Thyroid gland (tissue), 4 donors: ENCODE data around the gene FRMD4A. TPM values are rescaled to one million over a fixed set of nuclear protein-coding genes. Genes with fewer than 3 reads are reported as not detected.

Source experiments
- DNase-seq, 2 donors: peaks; one replicate each; pipeline ENCODE4 v3.0.0-alpha.2; 2019
- H3K27ac ChIP-seq, 3 donors: fragments of 200-600 bp; sonication (generic); 1 replicate in 2 of 3; 2 replicates in 1 of 3; pipeline ENCODE4 v1.5.1; 2016 to 2019; ENCODE audit warnings: mild to moderate bottlenecking in 1 of 3, moderate library complexity in 1 of 3
- H3K27me3 ChIP-seq: fragments of 200-600 bp; sonication (generic); one replicate; pipeline ENCODE4 v1.5.1; 2019
- H3K36me3 ChIP-seq, 2 donors: fragments of 200-600 bp; sonication (generic); one replicate each; pipeline ENCODE4 v1.5.1; 2016 to 2019
- H3K4me1 ChIP-seq, 2 donors: fragments of 200-600 bp; sonication (generic); one replicate each; pipeline ENCODE4 v1.5.1; 2017 to 2019
- H3K4me3 ChIP-seq, 3 donors: fragments of 200-600 bp; sonication (generic); replicated peaks in 1 of 3; 1 replicate in 2 of 3; 2 replicates in 1 of 3; pipeline ENCODE4 v1.5.1; 2016; ENCODE audit warnings: mild to moderate bottlenecking in 1 of 3
- H3K9me3 ChIP-seq: fragments of 200-600 bp; sonication (generic); one replicate; pipeline ENCODE4 v1.5.1; 2017
- CTCF ChIP-seq, 6 experiments: fragments of 200-600 bp in 3 of 6; fragments of 450-650 bp in 3 of 6; sonication (generic) in 3 of 6; IDR thresholded peaks; one replicate each; pipeline ENCODE4 v1.5.1; 2016 to 2019; ENCODE audit warnings: antibody characterized with exemption in 6 of 6, mild to moderate bottlenecking in 2 of 6, inconsistent platforms in 1 of 6, moderate library complexity in 1 of 6
- POLR2A ChIP-seq, 2 donors: fragments of 450-650 bp; IDR thresholded peaks; one replicate each; pipeline ENCODE4 v1.6.1; 2017; ENCODE audit warnings: antibody characterized with exemption in 2 of 2, mild to moderate bottlenecking in 2 of 2, moderate library complexity in 1 of 2
- WGBS, 2 donors: methylation state at CpG; one replicate each; pipeline ENCODE4 v1.1.5; 2017; 5-methylcytosine and 5-hydroxymethylcytosine counted together
- intact Hi-C: fragments of 100-400 bp; cut with DNase I; formaldehyde crosslinking; loops from one replicate; pipeline ENCODE4 v1.15.1; 2023
- total RNA-seq, 4 donors: library from RNA; depleted of rRNA; stranded (reverse); fragments of >200 nt; gene quantifications; one replicate each; pipeline ENCODE4 v1.2.3, GENCODE V29; 2016

FRMD4A gene
- total RNA-seq, 4 donors from 2014 or later, result 10.6 to 18.6 (median 16.3) TPM

- no peaks in the 10 kb centered on the region for H3K27me3 ChIP-seq
- no peak for DNase-seq
- TF ChIP-seq CTCF (IDR thresholded peaks at IDR 0.05), result no peak
- TF ChIP-seq POLR2A (IDR thresholded peaks at IDR 0.05), result no peak
- no peaks in the 10 kb centered on the region for H3K9me3 ChIP-seq
- peaks cover 0 to 4% of the 10 kb centered on the region in 2 donors for H3K4me1 ChIP-seq
- intact Hi-C loops, result no loop called here
- no peak overlapping the region for H3K4me3 ChIP-seq
- WGBS, 2 donors, result 71 to 95% methylated on average over 2 of the region's 2 CpGs
- H3K36me3 ChIP-seq, result peaks cover 3 to 11% of the 10 kb centered on the region in 2 donors
- H3K27ac ChIP-seq, result no peak overlapping the region
Measured at GRCh38 chr10:13621931-13622330, 708.8 kb downstream of the FRMD4A start.

- no peak overlapping the region for H3K4me3 ChIP-seq
- 80 to 85% methylated on average over 4 of the region's 4 CpGs for WGBS, 2 donors
- H3K27me3 ChIP-seq, result no peaks in the 10 kb centered on the region
- DNase-seq, result no peak
- no peaks in the 10 kb centered on the region for H3K9me3 ChIP-seq
- intact Hi-C loops, result no loop called here
- TF ChIP-seq CTCF (IDR thresholded peaks at IDR 0.05) (no peak), POLR2A (IDR thresholded peaks at IDR 0.05) (no peak)
- H3K4me1 ChIP-seq, result no peaks in the 10 kb centered on the region
- H3K36me3 ChIP-seq, result peaks cover 11 to 19% of the 10 kb centered on the region in 2 donors
- no peak overlapping the region for H3K27ac ChIP-seq
Measured at GRCh38 chr10:13617116-13617515, 713.6 kb downstream of the FRMD4A start.

DNA sequence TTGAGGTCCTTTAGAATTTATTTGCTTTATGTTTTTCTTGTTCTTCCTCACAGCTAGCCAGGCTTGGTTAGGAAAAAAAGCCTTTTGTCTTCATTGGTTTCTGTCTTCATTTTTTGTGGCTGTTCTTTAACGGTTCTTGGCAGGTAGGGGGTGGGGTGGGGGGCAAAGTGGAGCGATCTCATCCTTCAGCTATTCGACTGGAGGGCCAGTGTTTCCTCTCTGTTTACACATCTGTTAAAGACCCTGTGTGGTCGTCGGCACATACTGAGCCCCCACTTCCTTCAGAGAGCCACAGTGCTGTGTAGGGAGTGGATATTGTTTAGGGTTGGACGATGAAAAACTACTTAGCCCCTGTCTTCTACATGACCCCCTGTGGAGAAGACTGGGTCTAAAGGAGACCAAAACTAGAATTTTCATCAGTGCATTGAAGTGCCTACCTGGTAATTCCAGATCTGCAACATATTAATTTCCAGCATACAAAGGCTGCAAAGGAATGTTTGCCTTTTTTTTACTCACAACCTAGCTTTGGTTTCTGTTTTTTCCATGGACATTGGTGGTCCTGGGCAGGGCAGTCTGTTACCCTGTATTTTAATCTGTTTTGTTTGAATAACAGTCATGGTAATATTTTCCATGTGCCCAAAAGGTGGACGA, 714.9 kb downstream of the FRMD4A start:
- no peak for DNase-seq
- intact Hi-C loops, result no loop called here
- Histone ChIP-seq H3K4me1 (no peaks in the 10 kb centered on the region), H3K27me3 (no peaks in the 10 kb centered on the region), H3K4me3 (no peak overlapping the region), H3K9me3 (no peaks in the 10 kb centered on the region), H3K27ac (no peak overlapping the region), H3K36me3 (peaks cover 11 to 17% of the 10 kb centered on the region in 2 donors)
- WGBS, 2 donors, result 69 to 70% methylated on average over 7 of the region's 7 CpGs
- TF ChIP-seq CTCF (IDR thresholded peaks at IDR 0.05), result no peak

DNA sequence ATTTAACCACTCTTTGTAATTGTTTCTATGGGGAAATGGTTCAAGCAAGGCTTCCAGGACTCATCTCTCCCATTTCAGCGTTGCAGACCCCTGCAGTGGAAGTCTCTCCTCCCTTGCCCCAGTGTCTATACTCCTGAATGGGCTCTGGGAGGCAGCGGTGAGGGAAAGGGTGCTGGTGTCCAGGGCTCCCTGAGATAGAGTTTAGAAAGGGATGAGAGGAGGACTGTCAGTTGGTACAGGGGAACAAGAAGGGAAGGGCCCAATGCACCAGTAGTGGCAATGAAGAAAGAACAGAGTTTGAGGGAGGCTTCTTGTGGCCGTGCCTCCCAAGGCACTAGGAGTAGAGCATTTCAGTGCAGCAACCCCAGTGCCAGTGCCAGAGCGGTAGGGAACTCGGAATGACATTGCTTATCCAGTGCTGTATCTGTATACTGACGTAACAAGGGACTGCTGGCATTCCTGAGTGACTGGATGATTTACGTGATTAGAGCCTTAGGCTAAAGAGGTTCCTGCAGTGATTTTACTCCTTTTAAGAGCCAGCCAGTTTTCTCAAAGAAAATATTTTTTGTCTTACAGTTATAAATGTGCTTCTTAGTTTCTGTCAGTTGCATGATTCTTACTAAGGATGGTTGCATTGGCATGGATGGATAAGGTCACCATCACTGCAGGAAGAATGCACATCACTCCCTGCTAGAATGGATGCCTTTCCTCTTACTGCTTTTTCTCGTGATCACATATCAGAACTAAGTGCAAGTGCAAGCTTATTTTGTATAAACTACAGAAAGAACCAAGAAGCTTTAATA, 716.0 kb downstream of the FRMD4A start:
- Histone ChIP-seq H3K27me3 (no peaks in the 10 kb centered on the region), H3K9me3 (no peaks in the 10 kb centered on the region), H3K4me3 (no peak overlapping the region), H3K27ac (no peak overlapping the region), H3K36me3 (peaks cover 11 to 26% of the 10 kb centered on the region in 2 donors), H3K4me1 (no peaks in the 10 kb centered on the region)
- intact Hi-C loops, result no loop called here
- TF ChIP-seq POLR2A (IDR thresholded peaks at IDR 0.05), result no peak
- TF ChIP-seq CTCF (IDR thresholded peaks at IDR 0.05), result no peak
- WGBS, 2 donors, result 89 to 92% methylated on average over 8 of the region's 8 CpGs
- no peak for DNase-seq

DNA sequence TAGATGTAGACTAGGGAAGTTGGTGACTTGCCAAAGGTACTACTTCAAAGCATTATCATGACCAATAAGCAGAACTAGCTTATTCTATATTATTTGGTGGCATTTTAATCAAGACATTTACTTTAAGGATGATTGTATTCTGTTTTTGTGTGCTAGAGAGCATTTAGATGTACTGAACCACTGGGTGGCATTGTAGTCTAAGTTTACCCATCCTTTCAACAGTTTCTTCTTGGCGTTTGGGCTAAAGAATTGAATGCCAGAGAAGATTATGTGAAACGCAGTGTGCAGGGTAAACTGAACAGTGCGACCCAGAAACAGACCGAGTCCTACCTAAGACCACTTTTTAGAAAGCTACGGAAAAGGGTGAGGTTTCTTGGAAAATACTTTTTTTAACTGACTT, 717.2 kb downstream of the FRMD4A start:
- intact Hi-C loops, result no loop called here
- TF ChIP-seq CTCF (IDR thresholded peaks at IDR 0.05) (peak in 4 of 6 experiments; percentile 39 to 66 (median 56)), POLR2A (IDR thresholded peaks at IDR 0.05) (no peak)
- Histone ChIP-seq H3K36me3 (peaks cover 11 to 26% of the 10 kb centered on the region in 2 donors), H3K27me3 (no peaks in the 10 kb centered on the region), H3K9me3 (no peaks in the 10 kb centered on the region), H3K27ac (no peak overlapping the region), H3K4me1 (no peaks in the 10 kb centered on the region), H3K4me3 (no peak overlapping the region)
- 42 to 46% methylated on average over 5 of the region's 5 CpGs for WGBS, 2 donors
- no peak for DNase-seq
